Chondrocyte (in vitro differentiated cells): Measurements from ENCODE around the gene RARS2. TPM values are rescaled to one million over a fixed set of nuclear protein-coding genes. Genes with fewer than 3 reads are reported as not detected.

Experiments
- DNase-seq: peaks from one replicate; pipeline ENCODE4 v3.0.0; 2021; ENCODE audit warnings: mixed read lengths, low spot score
- H3K27ac Mint-ChIP-seq: one replicate; pipeline ENCODE4 v1.8.0; 2021; ENCODE audit warnings: mild to moderate bottlenecking, moderate library complexity, mixed read lengths; ENCODE audit not compliant: unreplicated experiment
- H3K27me3 Mint-ChIP-seq: 2 replicates; pipeline ENCODE4 v1.8.0; 2021; ENCODE audit warnings: low read depth, mixed read lengths
- H3K36me3 Mint-ChIP-seq: 2 replicates; pipeline ENCODE4 v1.8.0; 2021; ENCODE audit warnings: low read depth, mixed read lengths
- H3K4me1 Mint-ChIP-seq: 2 replicates; pipeline ENCODE4 v1.8.0; 2021; ENCODE audit warnings: low read depth, mild to moderate bottlenecking, mixed read lengths
- H3K4me3 Mint-ChIP-seq: one replicate; pipeline ENCODE4 v1.8.0; 2021; ENCODE audit warnings: mild to moderate bottlenecking, moderate library complexity, mixed read lengths; ENCODE audit not compliant: unreplicated experiment
- H3K9me3 Mint-ChIP-seq: 2 replicates; pipeline ENCODE4 v1.8.0; 2021; ENCODE audit warnings: low read depth, mixed read lengths
- CTCF ChIP-seq: fragments of 200-600 bp; sonication (generic); IDR thresholded peaks from 2 replicates; pipeline ENCODE4 v1.5.0; 2021; ENCODE audit warnings: antibody characterized with exemption, mild to moderate bottlenecking, moderate library complexity
- total RNA-seq: library from RNA; stranded (reverse); gene quantifications from 3 replicates; pipeline ENCODE4 v1.2.1, GENCODE V29; 2021

RARS2 gene
- total RNA-seq, 1 donor from 2014 or later: 43.8 TPM

GRCh38 chr6:87543696-87544473 is 45.9 kb downstream of the RARS2 start:
- H3K4me3 Mint-ChIP-seq: no peak overlapping the region
- no peak overlapping the region for H3K27ac Mint-ChIP-seq
- no peak for TF ChIP-seq CTCF

GRCh38 chr6:87541744-87542143 is 48.0 kb downstream of the RARS2 start:
- no peak for DNase-seq
- no peaks in the 10 kb centered on the region for H3K27me3 Mint-ChIP-seq
- H3K36me3 Mint-ChIP-seq: peaks cover 28% of the 10 kb centered on the region
- H3K27ac Mint-ChIP-seq: peak overlapping the region; percentile 41
- peaks cover 13% of the 10 kb centered on the region for H3K4me1 Mint-ChIP-seq
- H3K9me3 Mint-ChIP-seq: no peaks in the 10 kb centered on the region
- H3K4me3 Mint-ChIP-seq: no peak overlapping the region
- no peak for TF ChIP-seq CTCF

More at GRCh38 chr6:87543696-87544473, 45.9 kb downstream of the RARS2 start:
- peaks cover 26% of the 10 kb centered on the region for H3K36me3 Mint-ChIP-seq
- H3K27me3 Mint-ChIP-seq: no peaks in the 10 kb centered on the region
- no peak for DNase-seq
- no peaks in the 10 kb centered on the region for H3K9me3 Mint-ChIP-seq
- peaks cover 8% of the 10 kb centered on the region for H3K4me1 Mint-ChIP-seq

- DNase-seq: no peak
- Mint-ChIP-seq H3K27ac (no peak overlapping the region), H3K4me1 (peaks cover 13% of the 10 kb centered on the region), H3K36me3 (peaks cover 27% of the 10 kb centered on the region), H3K27me3 (no peaks in the 10 kb centered on the region), H3K9me3 (no peaks in the 10 kb centered on the region), H3K4me3 (no peak overlapping the region)
- TF ChIP-seq CTCF: no peak
These were observed 48.7 kb downstream of the RARS2 start for GRCh38 chr6:87541041-87541440.

GRCh38 chr6:87540539-87540938 is 49.2 kb downstream of the RARS2 start:
- H3K4me3 Mint-ChIP-seq: no peak overlapping the region
- H3K27ac Mint-ChIP-seq: peak overlapping the region; percentile 51
- DNase-seq: no peak
- H3K27me3 Mint-ChIP-seq: no peaks in the 10 kb centered on the region
- no peak for TF ChIP-seq CTCF
- H3K4me1 Mint-ChIP-seq: peaks cover 13% of the 10 kb centered on the region
- peaks cover 27% of the 10 kb centered on the region for H3K36me3 Mint-ChIP-seq
- no peaks in the 10 kb centered on the region for H3K9me3 Mint-ChIP-seq

- no peak for TF ChIP-seq CTCF
- H3K4me3 Mint-ChIP-seq: no peak overlapping the region
- no peaks in the 10 kb centered on the region for H3K9me3 Mint-ChIP-seq
- H3K36me3 Mint-ChIP-seq: peaks cover 24% of the 10 kb centered on the region
- no peaks in the 10 kb centered on the region for H3K27me3 Mint-ChIP-seq
- H3K4me1 Mint-ChIP-seq: peaks cover 13% of the 10 kb centered on the region
- no peak overlapping the region for H3K27ac Mint-ChIP-seq
- no peak for DNase-seq
These were observed 50.2 kb downstream of the RARS2 start for GRCh38 chr6:87539554-87539953.
